Activated CD8-positive, alpha-beta memory T cell treated with anti-CD3 and anti-CD28 coated beads, Interleukin-2, amount 50 U/mL, for 24 hours (primary cell): ENCODE data around the gene INO80C.

ENCODE experiments used
- DNase-seq: peaks from one replicate; pipeline ENCODE4 v3.0.0-alpha.2; 2020; ENCODE audit errors: extremely low read depth

Gene INO80C

GRCh38 chr18:35430721-35431373 is 66.9 kb downstream of the INO80C start:
- no peak for DNase-seq

DNA sequence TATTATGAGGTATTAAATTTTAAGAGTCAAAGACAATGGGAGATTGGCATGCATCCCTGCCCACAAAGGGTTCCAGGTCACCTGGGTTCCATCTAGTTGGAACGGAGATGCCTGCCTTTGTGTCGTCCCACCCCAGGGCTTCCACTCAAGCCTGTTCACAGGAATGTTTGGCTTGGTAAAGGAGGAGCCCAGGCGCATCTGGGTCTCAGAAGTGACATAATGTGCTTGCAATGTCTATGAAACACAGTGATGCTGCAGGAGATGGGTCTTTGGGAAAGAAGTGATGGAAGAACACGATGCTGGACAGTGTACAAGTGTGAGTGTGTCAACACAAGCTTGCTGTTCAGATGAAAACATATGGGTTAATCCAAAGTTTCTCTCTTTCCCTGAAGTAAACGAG is 71.0 kb downstream of the INO80C start:
- no peak for DNase-seq

GRCh38 chr18:35424356-35424755 is 73.4 kb downstream of the INO80C start:
- no peak for DNase-seq

GRCh38 chr18:35422237-35422636 is 75.5 kb downstream of the INO80C start:
- no peak for DNase-seq

DNA sequence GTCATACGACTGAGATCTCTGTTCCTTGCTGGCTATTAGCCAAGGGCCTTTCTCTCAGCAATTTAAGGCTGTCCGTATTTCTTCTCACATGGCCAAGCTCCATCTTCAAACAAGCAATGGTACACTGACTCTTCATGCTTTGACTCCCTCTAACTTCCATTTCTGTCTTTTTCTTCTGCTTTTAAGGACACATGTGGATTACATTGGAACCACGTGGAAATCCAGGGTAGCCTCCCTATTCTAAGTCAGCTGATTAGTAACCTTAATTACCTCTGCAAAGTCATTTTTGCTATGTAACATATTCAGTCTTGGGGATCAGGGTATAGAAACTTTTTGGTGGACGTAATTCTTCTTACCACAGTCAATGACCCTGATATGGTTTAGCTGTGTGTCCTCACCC is 79.2 kb downstream of the INO80C start:
- no peak for DNase-seq
